Glomerular visceral epithelial cell (primary cell): ENCODE measurements around the gene KRTAP2-2.
"Not testable (repeated sequence)": the region's sequence is repeated elsewhere in the genome, so short reads cannot be mapped to it uniquely, and the experiment has no call there.

ENCODE experiments used
- DNase-seq: peaks from one replicate; pipeline ENCODE4 v3.0.0-alpha.2; 2016; ENCODE audit errors: extremely low spot score

The KRTAP2-2 gene, protein sequence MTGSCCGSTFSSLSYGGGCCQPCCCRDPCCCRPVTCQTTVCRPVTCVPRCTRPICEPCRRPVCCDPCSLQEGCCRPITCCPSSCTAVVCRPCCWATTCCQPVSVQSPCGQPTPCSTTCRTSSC

DNA sequence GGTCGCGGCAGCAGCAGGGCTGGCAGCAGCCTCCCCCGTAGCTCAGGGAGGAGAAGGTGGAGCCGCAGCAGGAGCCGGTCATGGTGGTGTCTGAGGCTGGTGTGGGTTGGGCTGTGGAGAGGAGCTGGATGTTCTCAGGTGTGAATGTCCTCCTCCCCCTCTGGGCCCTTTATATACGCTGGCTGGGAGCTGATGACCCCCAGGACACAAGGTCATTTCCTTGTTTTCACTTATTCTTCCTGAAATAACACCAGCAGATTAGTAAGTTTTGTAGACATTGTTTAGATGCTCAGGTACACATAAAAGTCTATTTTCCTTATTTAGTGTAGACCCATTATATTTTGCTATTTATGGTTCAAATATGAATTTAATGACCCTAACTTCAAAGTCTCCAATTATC lies at the start of gene KRTAP2-2:
TSS of gene KRTAP2-2 (minus strand) at position 101 of the 400 bp plus-strand sequence. CDS start at position 82, 19 bp downstream.
- DNase-seq = not testable (repeated sequence)

DNA sequence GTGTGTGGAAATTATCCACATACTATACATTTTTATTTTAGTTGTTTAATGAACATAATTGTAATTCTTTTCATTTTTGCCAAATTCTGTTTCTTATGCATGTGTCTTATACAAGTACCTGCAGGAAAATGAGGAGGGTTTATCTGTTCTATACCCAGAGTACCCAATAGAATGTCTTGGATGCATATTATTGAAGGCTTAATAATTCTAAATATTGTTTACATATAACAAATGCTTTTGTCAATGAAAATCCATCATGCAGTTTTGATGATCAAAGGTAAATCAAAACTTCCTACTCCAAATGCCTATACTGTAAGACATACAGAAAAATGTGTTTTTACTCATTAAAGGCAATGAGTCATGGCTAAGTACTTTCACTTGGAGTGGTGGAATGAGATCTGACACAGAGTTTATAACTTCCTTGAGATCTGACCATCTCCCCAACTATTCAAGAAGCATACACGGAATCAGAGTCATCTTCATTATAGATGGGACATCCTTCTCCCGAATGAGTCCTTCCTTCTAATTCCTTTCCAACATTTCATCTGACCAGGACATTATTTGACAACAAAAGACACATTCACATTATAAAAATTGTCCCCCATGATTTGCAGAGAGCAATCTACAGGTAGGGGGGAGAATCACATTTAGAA lies 49.5 kb upstream of the KRTAP2-2 start:
- DNase-seq = peak; percentile 45

DNA sequence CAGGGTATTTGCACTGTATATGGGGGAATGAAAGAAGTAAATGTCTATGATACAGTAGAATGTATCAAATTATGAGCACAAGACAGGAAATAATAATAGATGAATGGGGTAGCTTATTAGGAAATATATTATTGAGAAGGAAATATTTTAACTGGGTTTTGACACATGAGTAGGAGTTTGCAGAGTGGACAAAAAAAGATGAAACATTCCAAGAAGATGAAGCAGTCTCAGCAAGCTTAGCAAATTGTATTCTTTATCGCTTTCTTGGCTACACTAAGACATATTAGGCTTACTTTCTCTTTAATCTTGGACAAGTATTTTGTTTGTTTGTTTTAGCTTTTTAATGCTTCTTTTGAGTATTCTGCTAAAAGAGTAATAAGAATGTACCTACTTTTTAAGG lies 48.9 kb upstream of the KRTAP2-2 start:
- no peak for DNase-seq

DNA sequence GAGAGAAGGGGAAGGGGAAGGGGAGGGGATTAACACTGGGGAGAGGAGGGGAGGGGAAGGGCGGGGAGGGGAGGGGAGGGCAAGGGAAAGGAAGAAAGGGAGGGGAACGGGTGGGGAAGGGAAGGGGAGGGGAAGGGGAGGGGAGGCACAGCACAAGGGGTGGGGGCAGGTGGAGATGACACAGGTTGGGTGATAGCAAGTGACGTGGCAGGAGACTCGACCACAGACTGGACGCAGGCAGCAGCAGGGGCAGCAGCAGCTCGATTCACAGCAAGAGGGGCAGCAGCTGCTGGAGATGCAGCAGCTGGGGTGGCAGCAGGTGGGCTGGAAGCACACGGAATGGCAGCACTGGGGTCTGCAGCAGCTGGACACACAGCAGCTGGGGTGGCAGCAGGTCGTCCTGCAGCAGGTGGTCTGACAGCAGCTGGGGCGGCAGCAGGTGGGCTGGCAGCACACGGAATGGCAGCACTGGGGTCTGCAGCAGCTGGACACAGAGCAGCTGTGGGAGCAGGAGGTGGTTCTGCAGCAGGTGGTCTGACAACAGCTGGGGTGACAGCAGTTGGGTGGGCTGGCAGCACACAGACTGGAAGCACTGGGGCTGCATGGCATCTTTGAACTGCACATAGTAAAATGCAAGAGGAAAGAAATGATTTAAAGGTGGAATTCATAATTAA lies 46.7 kb upstream of the KRTAP2-2 start, which contains the start of gene KRTAP4-16:
TSS of gene KRTAP4-16 (minus strand) at position 624 of the 674 bp plus-strand sequence. CDS start at position 624, 0 bp downstream.
- no peak for DNase-seq

DNA sequence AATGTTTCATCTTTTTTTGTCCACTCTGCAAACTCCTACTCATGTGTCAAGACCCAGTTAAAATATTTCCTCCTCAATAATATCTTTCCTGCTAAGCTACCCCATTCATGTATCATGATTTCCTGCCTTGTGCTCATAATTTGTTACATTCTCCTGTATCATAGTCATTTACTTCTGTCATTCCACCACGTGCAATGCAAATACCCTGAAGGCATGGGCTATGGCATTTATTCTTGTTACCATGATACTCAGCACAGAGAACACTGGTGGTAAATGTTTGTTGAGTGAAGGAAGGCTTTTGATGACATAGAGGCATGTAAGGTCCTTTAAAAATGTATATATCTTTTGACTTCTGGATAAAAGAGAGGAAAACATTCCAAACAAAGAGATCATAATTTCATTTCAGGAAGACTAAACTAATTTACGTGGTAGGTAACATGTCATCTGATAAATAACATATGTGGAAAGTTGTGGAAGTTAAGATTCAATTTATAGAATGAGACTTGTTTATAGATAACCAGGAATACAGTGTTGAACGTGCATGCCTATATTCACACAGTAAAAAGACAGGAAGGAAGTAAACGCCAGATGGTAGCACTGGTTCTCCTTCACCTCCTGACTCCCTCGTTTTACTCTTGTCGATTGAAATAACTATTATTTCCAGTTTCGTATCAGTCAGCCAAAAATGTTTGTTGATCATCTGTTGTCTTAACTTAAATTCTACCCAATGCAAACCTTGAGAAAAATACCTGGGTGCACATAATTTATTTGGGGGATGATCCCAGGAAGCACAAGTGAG lies 44.9 kb upstream of the KRTAP2-2 start:
- DNase-seq = peak; percentile 48

DNA sequence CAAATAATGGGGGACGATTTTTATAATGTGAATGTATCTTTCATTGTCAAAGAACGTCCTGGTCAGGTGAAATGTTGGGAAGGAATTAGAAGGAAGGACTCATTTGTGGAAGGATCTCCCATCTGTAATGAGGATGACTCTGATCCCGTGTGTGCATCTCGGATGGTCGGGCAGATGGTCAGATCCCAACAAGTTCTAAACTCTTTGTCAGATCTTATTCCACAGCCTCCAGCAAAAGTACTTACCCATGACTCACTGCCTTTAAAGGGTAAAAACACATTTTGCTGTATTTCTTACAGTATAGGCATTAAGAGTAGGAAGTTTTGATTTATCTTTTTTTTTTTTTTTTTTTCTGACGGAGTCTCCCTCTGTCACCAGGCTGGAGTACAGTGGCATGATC lies 43.5 kb upstream of the KRTAP2-2 start:
- no peak for DNase-seq

DNA sequence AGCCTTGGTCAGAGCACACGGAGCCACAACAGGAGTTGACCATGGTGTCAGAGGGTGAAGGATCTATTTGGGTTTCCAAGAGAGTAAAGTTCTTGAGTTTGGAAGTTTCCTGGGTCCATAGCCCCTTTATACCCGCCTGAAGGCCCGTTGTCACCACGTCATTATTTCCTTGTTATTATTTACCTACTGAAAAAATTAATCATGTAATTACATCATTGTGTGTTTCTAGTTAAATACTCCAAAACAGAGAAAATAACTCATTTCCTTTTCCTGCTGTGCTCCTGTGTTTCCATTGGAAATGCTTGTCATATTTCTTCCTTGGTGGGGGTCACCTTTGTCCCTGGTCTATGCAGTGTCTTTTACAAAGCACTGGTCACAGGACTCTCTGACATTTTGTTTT lies 43.0 kb upstream of the KRTAP2-2 start, which contains the start of gene KRTAP4-8:
TSS of gene KRTAP4-8 (minus strand) at position 101 of the 400 bp plus-strand sequence. CDS start at position 43, 58 bp downstream.
- no peak for DNase-seq

DNA sequence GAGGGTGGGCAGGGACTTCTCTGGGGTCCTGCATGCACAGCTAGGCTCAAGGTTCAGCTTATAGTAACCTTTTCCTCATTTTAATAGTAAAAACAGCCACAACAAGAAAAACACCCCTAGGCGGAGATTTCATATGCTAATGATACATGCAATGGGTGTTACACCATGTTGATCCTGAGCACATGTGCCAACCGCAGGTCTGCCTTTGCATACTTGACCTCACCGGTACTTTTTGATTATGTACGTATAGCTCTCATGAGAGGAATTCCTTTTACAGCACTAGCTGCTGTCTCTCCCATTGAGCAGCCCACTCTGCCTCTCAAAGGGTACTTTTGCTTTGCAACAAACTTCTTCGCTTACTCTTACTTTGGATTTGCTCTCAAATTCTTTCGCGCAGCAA lies 41.0 kb upstream of the KRTAP2-2 start:
- DNase-seq = no peak

DNA sequence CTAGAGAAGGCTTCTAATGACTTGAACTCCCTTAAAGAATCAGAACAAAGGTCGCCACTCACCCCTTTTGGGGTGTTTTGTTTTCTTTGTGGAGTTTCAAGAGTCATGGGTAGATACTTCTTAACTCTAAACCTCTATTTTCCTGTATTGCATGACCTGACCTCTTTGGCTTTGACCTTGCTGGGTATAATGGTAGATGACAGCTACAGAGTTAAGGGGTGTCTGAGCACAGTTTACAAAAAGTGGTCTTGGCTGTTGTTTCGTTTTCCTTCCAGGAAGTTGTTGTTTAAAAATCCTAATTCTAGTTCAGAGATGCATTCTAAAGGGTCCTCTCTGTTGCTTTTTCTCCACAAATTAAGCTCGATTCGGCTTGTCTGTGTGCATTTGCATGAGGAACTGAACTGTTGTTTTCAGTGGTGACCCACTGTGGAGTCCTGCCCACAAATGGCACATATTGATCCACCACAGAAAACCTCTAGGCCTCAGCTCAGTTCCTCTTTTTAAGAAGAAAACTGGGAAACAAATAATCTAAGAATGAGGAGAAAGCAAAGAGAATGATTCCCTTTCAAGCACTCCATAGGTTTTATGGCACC lies 33.8 kb upstream of the KRTAP2-2 start:
- DNase-seq = not testable (repeated sequence)

DNA sequence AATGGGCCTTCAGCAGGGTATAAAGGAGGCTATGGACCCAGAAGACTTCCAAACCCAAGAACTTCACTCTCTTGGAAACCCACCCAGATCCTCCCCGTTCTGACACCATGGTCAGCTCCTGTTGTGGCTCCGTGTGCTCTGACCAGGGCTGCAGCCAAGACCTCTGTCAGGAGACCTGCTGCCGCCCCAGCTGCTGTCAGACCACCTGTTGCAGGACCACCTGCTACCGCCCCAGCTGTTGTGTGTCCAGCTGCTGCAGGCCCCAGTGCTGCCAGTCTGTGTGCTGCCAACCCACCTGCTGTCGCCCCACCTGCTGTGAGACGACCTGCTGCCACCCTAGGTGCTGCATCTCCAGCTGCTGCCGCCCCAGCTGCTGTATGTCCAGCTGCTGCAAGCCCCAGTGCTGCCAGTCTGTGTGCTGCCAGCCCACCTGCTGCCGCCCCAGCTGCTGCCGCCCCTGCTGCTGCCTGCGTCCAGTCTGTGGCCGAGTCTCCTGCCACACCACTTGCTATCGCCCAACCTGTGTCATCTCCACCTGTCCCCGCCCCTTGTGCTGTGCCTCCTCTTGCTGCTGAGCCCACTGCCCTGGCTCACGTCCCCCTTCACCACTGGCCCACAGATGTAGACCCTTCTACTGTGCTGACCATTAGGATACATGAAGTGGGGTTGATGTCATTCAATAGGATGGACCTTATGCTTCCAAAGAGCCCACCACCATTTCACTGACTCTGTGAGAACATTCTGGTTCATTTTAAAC lies 29.2 kb upstream of the KRTAP2-2 start, which contains the start of gene KRTAP4-7:
TSS of gene KRTAP4-7 (plus strand) at position 51 of the 757 bp plus-strand sequence. CDS start at position 108, 57 bp downstream.
- DNase-seq = not testable (repeated sequence)

DNA sequence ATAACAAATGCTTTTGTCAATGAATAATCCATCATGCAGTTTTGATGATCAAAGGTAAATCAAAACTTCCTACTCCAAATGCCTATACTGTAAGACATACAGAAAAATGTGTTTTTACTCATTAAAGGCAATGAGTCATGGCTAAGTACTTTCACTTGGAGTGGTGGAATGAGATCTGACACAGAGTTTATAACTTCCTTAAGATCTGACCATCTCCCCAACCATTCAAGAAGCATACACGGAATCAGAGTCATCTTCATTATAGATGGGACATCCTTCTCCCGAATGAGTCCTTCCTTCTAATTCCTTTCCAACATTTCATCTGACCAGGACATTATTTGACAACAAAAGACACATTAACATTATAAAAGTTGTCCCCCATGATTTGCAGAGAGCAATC lies 28.4 kb upstream of the KRTAP2-2 start:
- not testable (repeated sequence) for DNase-seq

DNA sequence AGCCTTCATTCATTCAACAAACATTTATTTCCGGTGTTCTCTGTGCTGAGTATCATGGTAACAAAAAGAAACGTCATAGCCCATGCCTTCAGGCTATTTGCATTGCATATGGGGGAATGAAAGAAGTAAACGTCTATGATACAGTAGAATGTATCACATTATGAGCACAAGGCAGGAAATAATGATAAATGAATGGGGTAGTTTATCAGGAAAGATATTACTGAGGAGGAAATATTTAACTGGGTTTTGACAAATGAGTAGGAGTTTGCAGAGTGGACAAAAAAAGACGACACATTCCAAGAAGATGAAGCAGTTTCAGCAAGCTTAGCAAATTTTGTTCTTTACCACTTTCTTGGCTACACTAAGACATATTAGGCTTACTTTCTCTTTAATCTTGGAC lies 27.6 kb upstream of the KRTAP2-2 start:
- DNase-seq = no peak

DNA sequence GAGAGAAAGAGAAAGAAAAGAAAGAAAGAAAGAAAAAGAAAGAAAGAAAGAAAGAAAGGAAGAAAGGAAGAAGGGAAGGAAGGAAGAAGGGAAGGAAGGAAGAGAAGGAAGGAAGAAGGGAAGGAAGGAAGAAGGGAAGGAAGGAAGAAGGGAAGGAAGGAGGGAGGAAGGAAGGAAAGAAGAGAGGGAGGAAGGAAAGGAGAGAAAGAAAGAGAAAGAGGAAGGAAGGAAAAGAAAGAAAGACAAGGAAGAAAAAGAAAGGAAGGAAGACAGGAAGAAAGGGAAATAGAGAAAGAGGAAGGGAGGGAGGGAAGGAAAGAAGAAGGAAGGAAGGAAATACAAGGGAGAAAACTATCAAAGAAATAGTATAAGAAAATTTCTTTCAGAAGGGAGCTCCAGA lies 21.8 kb upstream of the KRTAP2-2 start:
- DNase-seq = no peak

DNA sequence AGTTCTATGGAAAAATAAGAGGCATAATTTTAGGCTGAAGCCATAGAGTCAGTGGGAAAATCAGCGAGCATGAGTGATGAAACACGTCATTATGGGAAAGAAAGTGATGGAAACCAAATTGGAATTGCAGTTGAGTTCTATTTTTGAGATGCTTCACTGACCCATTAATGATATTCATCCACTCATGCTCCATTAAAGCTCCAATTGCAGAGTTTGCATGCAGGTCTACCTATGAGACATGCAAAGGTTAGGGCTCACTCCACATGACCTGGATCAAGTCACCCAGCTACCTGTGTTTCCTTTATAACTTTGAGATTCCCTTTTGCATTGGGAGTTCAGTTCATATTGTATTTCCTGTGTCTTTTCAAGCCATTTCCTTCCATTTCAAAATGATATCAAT lies 18.6 kb upstream of the KRTAP2-2 start:
- DNase-seq = no peak

DNA sequence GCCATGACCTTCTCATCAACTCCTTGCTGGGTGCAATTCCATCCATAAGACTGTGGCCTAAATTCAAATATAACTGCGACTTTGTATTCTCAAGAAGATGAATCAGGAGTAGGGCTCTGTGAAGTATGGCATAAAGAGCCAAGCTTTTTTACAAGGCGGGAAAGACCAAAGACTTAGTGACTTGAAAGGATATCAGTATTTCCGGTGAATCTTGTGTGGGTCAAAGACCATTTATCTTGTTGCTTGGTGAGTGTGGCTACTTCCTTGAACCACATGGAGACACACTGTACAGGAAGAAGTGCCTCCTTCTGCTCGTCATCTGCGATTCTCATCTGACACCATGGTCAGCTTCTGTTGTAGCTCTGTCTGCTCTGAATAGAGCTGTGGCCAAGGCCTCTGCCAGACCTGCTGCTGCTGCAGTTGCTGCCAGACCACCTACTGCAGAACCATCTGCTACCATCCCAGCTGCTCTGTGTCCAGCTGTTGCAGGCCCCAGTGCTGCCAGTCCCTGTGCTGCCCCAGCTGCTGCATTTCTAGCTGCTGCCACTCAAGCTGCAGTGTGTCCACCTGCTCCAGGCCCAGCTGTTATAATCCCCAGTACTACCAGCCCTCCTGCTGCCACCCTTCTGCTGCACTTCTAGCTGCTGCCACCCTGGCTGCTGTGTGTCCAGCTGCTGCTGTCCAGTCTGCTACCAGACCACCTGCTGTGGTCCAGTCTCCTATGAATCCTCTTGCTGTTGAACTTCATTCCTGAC lies 16.8 kb upstream of the KRTAP2-2 start:
- no peak for DNase-seq

DNA sequence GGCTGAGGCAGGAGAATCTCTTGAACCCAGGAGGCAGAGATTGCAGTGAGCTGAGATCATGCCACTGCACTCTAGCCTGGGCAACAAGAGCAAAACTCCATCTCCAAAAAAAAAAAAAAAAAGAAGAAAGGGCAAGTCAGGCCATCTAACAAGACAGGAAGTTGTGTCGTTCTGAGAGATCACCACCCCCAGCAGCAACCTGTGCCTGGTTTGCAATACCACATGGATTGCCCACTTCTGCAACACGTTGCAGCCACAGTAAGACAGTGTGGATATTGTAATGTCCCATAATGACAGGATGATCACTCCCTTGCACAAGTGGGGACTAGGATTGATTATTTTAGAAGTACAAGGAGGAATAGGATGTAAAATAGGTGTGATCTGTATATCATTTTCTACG lies 14.0 kb upstream of the KRTAP2-2 start:
- DNase-seq = no peak

DNA sequence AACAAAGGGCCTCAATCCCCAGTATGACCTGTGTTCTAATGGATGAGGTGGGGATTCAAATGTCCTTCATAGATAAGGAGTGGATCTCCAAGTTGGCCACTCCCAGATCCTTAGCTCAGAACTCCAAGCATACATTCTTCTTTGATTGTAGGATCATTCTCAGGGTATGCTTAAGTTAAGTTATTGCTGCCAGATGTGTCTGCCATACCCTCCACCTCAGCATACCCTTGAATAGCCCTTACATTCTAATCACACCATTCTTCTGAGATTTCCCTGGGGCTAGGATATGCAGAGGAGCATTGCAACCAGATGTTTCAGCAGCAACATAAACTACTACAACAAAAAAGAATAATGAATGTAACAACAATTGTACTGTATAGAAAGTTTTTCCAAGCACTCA lies 12.3 kb upstream of the KRTAP2-2 start:
- no peak for DNase-seq

DNA sequence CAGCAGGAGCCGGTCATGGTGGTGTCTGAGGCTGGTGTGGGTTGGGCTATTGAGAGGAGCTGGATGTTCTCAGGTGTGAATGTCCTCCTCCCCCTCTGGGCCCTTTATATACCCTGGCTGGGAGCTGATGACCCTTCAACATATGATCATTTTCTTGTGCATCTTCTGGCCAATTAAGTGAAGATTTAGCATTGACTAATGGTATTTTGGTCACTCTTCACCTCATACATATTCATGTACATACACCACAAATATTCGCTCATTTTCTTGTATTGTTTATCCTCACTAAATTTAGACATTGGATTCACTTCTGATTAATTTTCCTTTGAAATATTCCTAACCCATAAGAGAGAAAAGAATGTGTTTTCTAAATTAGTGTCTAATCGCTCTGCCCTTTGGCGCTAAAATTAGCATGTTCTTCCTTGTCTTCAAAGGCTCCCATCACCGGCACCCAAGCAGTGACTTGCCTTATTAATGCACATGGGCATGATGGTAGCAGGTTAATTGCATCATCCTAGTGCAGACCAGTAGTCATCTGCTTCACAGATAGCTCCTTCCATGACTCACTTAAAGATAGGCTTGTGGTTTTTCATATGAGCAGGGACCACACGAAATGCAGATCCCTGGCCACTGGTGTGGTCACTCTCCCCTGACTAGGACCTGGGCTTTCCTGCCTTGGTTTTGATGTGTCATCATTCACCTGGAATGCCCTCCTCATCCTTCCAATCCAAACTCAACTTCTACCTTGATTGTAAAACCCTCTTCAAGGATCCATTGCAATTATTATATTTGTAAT lies 11.0 kb upstream of the KRTAP2-2 start, which contains the start of gene KRTAP2-4:
TSS of gene KRTAP2-4 (minus strand) at position 51 of the 796 bp plus-strand sequence. CDS start at position 17, 34 bp downstream.
- peak; percentile 94 for DNase-seq
